Heart left ventricle (tissue), 13 donors: ENCODE results near the gene TEX36.

Experiments
- POLR2A ChIP-seq, 2 donors: fragments of 450-650 bp; IDR thresholded peaks; one replicate each; pipeline ENCODE4 v1.6.1; 2017; ENCODE audit warnings: antibody characterized with exemption in 2 of 2, mild to moderate bottlenecking in 2 of 2, moderate library complexity in 2 of 2
- TF ChIP-seq, protein P1 (sequence below), 12 donors: fragments of 200-600 bp; sonication (generic) in 4 of 12; IDR thresholded peaks; one replicate each; pipeline versions ENCODE4 v1.5.0 to v1.8.0; 2018 to 2022; ENCODE audit warnings: antibody characterized with exemption in 12 of 12, mild to moderate bottlenecking in 5 of 12
- donor health status: ischemic (EF 13 %, LVEDD 7.1; RV severe dilation, severe dysfunction).
- donor health status: DM: no; HTN: yes; CAD: no.
- donor health status: DM: no; HTN: no; CAD: no.
- donor health status: ischemic (EF 25% LVEDD 6.9; RV normal size, moderate dysfunction).
- donor health status: ischemic (EF 25% LVEDD 5.7; RV mildly dilated, moderate dysfunction).
- donor health status: ischemic (EF 35%, LVEDD 5.7; RV mildly dilated, moderate dysfunction).
- donor health status: nonischemic (EF 11% LVEDD 7.7; RV severe dilation, severe dysfunction).
- donor health status: DM: yes; HTN: yes; CAD: no.
- donor health status: PGD.
- donor health status: ischemic (EF 29% LVEDD 5.4; RV normal size, mild dysfunction).
- donor health status: nonischemic (EF 23%, LVEDD 6.1; RV moderate dilation, normal function).

DNA sequence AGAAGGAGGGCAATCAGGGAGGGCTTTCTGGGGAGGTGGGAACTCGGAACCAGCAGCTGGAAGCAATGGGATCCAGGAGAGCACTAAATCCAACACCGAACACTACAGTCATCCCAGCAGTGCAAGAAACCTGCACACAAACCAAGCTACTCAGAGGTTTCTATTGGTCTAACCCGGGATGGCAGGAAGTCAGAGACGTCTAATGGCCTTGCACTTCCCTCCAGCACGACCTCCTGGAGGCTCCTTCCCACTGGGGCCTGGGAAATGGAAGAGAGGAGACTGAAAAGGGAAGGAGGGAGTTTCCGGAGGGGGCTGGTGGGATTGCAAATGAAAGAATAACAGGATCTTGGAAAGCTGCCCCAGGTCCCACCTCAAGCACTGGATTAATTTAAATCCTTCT is 56.3 kb downstream of the TEX36 start:
- TF ChIP-seq, protein P1, sequence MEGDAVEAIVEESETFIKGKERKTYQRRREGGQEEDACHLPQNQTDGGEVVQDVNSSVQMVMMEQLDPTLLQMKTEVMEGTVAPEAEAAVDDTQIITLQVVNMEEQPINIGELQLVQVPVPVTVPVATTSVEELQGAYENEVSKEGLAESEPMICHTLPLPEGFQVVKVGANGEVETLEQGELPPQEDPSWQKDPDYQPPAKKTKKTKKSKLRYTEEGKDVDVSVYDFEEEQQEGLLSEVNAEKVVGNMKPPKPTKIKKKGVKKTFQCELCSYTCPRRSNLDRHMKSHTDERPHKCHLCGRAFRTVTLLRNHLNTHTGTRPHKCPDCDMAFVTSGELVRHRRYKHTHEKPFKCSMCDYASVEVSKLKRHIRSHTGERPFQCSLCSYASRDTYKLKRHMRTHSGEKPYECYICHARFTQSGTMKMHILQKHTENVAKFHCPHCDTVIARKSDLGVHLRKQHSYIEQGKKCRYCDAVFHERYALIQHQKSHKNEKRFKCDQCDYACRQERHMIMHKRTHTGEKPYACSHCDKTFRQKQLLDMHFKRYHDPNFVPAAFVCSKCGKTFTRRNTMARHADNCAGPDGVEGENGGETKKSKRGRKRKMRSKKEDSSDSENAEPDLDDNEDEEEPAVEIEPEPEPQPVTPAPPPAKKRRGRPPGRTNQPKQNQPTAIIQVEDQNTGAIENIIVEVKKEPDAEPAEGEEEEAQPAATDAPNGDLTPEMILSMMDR (IDR thresholded peaks at IDR 0.05) = no peak
- no peak for TF ChIP-seq POLR2A (IDR thresholded peaks at IDR 0.05)
